Neural crest cell (in vitro differentiated cells): ENCODE data around the gene B4GALNT3. TPM values are rescaled to one million over a fixed set of nuclear protein-coding genes. Genes with fewer than 3 reads are reported as not detected.

Experiments
- DNase-seq: peaks from one replicate; pipeline ENCODE4 v3.0.0; 2021; ENCODE audit warnings: low read depth, mixed read lengths, low spot score
- H3K27ac Mint-ChIP-seq: one replicate; pipeline ENCODE4 v1.8.0; 2021; ENCODE audit warnings: mild to moderate bottlenecking, mixed read lengths; ENCODE audit not compliant: unreplicated experiment
- H3K27me3 Mint-ChIP-seq: 2 replicates; pipeline ENCODE4 v1.8.0; 2021; ENCODE audit warnings: low read depth, mild to moderate bottlenecking, mixed read lengths
- H3K36me3 Mint-ChIP-seq: 2 replicates; pipeline ENCODE4 v1.8.0; 2021; ENCODE audit warnings: low read depth, mild to moderate bottlenecking, mixed read lengths
- H3K4me1 Mint-ChIP-seq: 2 replicates; pipeline ENCODE4 v1.8.0; 2021; ENCODE audit warnings: mixed read lengths
- H3K4me3 Mint-ChIP-seq: one replicate; pipeline ENCODE4 v1.8.0; 2021; ENCODE audit warnings: mild to moderate bottlenecking, mixed read lengths
- H3K9me3 Mint-ChIP-seq: 2 replicates; pipeline ENCODE4 v1.8.0; 2021; ENCODE audit warnings: mixed read lengths
- total RNA-seq: library from RNA; stranded (reverse); gene quantifications from 2 replicates; pipeline ENCODE4 v1.2.1, GENCODE V29; 2021
- TF ChIP-seq, protein P1 (sequence below): fragments of 200-600 bp; sonication (generic); conservative IDR thresholded peaks from 2 replicates; pipeline ENCODE4 v1.5.0; 2021; ENCODE audit warnings: antibody characterized with exemption, mild to moderate bottlenecking

The B4GALNT3 gene
- total RNA-seq, 1 donor from 2014 or later: 2.6 TPM

- Mint-ChIP-seq H3K4me3 (no peak overlapping the region), H3K9me3 (no peaks in the 10 kb centered on the region), H3K36me3 (no peaks in the 10 kb centered on the region), H3K4me1 (peaks cover 3% of the 10 kb centered on the region), H3K27me3 (no peaks in the 10 kb centered on the region), H3K27ac (no peak overlapping the region)
- TF ChIP-seq, protein P1, sequence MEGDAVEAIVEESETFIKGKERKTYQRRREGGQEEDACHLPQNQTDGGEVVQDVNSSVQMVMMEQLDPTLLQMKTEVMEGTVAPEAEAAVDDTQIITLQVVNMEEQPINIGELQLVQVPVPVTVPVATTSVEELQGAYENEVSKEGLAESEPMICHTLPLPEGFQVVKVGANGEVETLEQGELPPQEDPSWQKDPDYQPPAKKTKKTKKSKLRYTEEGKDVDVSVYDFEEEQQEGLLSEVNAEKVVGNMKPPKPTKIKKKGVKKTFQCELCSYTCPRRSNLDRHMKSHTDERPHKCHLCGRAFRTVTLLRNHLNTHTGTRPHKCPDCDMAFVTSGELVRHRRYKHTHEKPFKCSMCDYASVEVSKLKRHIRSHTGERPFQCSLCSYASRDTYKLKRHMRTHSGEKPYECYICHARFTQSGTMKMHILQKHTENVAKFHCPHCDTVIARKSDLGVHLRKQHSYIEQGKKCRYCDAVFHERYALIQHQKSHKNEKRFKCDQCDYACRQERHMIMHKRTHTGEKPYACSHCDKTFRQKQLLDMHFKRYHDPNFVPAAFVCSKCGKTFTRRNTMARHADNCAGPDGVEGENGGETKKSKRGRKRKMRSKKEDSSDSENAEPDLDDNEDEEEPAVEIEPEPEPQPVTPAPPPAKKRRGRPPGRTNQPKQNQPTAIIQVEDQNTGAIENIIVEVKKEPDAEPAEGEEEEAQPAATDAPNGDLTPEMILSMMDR: no peak
- no peak for DNase-seq
Measured at GRCh38 chr12:560691-561390, 101.1 kb downstream of the B4GALNT3 start.

DNA sequence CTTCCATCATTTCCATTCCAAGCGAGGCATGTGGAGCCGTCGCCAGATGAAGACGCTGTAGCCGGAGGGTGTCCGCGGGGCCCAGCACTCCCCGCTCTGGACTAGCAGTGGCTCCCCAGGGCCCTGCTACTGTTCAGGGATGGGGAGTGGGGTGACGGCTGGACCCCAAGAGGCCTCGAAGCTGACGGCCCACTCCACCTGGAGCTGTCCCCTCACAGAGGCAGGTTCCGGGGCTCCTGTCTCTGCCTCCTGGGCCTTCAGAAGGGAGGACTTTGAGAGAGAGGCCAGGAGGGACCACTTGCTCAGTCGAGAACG is 101.6 kb downstream of the B4GALNT3 start:
- Mint-ChIP-seq H3K27me3 (no peaks in the 10 kb centered on the region), H3K9me3 (no peaks in the 10 kb centered on the region), H3K27ac (no peak overlapping the region), H3K4me1 (peaks cover 3% of the 10 kb centered on the region), H3K4me3 (no peak overlapping the region), H3K36me3 (no peaks in the 10 kb centered on the region)
- TF ChIP-seq, protein P1: no peak
- no peak for DNase-seq

GRCh38 chr12:561908-562593 is 102.3 kb downstream of the B4GALNT3 start:
- Mint-ChIP-seq H3K9me3 (no peaks in the 10 kb centered on the region), H3K27ac (no peak overlapping the region), H3K27me3 (no peaks in the 10 kb centered on the region), H3K36me3 (no peaks in the 10 kb centered on the region), H3K4me3 (no peak overlapping the region), H3K4me1 (peaks cover 3% of the 10 kb centered on the region)
- TF ChIP-seq, protein P1: no peak
- DNase-seq: no peak

DNA sequence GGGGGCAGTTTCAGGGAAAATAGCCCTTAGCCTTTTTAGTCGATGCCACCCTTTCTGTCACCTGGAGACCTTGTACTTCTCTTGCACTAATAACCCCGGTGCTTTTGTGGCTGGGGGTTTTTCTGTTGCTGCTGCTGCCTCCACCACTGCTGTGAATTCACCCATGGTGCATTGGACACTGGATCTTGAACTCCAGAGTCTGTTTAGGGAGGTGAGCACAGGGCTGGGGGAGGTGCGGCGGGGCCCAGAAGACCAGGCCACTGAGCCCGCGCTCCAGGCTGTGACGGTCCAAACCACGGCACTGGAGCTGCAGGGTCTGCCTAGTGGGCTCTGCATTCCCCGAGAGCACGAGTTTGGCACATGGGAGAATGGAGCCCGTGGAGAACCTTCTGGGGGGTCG is 102.9 kb downstream of the B4GALNT3 start:
- Mint-ChIP-seq H3K4me3 (no peak overlapping the region), H3K9me3 (no peaks in the 10 kb centered on the region), H3K4me1 (peaks cover 3% of the 10 kb centered on the region), H3K36me3 (no peaks in the 10 kb centered on the region), H3K27ac (no peak overlapping the region), H3K27me3 (no peaks in the 10 kb centered on the region)
- TF ChIP-seq, protein P1: no peak
- DNase-seq: no peak

- H3K36me3 Mint-ChIP-seq: no peaks in the 10 kb centered on the region
- no peak overlapping the region for H3K27ac Mint-ChIP-seq
- TF ChIP-seq, protein P1: no peak
- peaks cover 3% of the 10 kb centered on the region for H3K4me1 Mint-ChIP-seq
- H3K9me3 Mint-ChIP-seq: no peaks in the 10 kb centered on the region
- H3K27me3 Mint-ChIP-seq: no peaks in the 10 kb centered on the region
- H3K4me3 Mint-ChIP-seq: no peak overlapping the region
- DNase-seq: no peak
Measured at GRCh38 chr12:563250-563781, 103.6 kb downstream of the B4GALNT3 start.
